ENCODE data around the gene PSEN2.

Gene PSEN2

DNA sequence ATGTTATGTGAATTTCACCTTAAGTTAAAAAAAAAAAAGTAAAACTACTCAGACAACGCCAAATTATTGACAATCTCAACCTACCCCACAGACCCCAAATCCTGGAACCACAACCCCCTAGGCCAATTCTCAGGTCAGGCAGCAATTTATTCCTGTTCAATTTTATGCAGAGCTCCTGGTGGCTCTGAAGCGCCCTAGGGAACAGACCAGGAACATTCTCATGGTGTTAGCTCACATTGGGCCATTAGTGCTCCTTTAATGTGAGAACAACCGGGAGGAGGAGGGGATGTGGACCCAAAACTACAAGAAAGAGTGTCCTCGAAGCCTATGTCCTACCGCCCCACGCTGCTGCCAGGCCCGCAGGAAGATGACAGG lies 403 bp upstream of the PSEN2 start:
- Histone ChIP-seq H3K9me2 (ENCODE audit: low read depth, low read length) (no peaks in the 10 kb centered on the region), H3K4me1 (ENCODE audit: insufficient read depth, low read length, severe bottlenecking) (peaks cover 7% of the 10 kb centered on the region), H3K4me2 (ENCODE audit: low read length) (peak overlapping the region; percentile 69), H3K9ac (ENCODE audit: low read length) (no peak overlapping the region; the same call in 1 of the 2 replicates), H3K4me3 (ENCODE audit: low read depth, low read length, poor library complexity, severe bottlenecking) (peak overlapping the region; percentile 58), H3K36me3 (ENCODE audit: insufficient read depth, low read length) (no peaks in the 10 kb centered on the region; the same call in 1 of the 2 replicates), H3K27me3 (ENCODE audit: insufficient read depth, low read length) (0 out of 2 replicates have a peak, but pooled peaks cover 17% of the 10 kb centered on the region), H3K9me3 (ENCODE audit: low read length) (0 out of 2 replicates have a peak, but pooled peaks cover 3% of the 10 kb centered on the region), H3F3A (ENCODE audit: insufficient read depth, low read length) (no peaks in the 10 kb centered on the region), H3K79me2 (ENCODE audit: insufficient read depth, low read length) (no peaks in the 10 kb centered on the region), H2AFZ (ENCODE audit: low read length) (no peak overlapping the region), H4K20me1 (ENCODE audit: insufficient read depth, low read length) (no peaks in the 10 kb centered on the region), H3K27ac (ENCODE audit: low read depth, low read length, poor library complexity, severe bottlenecking) (no peak overlapping the region)
- TF ChIP-seq, protein P1, sequence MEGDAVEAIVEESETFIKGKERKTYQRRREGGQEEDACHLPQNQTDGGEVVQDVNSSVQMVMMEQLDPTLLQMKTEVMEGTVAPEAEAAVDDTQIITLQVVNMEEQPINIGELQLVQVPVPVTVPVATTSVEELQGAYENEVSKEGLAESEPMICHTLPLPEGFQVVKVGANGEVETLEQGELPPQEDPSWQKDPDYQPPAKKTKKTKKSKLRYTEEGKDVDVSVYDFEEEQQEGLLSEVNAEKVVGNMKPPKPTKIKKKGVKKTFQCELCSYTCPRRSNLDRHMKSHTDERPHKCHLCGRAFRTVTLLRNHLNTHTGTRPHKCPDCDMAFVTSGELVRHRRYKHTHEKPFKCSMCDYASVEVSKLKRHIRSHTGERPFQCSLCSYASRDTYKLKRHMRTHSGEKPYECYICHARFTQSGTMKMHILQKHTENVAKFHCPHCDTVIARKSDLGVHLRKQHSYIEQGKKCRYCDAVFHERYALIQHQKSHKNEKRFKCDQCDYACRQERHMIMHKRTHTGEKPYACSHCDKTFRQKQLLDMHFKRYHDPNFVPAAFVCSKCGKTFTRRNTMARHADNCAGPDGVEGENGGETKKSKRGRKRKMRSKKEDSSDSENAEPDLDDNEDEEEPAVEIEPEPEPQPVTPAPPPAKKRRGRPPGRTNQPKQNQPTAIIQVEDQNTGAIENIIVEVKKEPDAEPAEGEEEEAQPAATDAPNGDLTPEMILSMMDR (IDR thresholded peaks at IDR 0.05; ENCODE audit: low read length), result no peak
- TF ChIP-seq EZH2 (IDR thresholded peaks at IDR 0.05; ENCODE audit: borderline replicate concordance, low read length), result no peak

DNA sequence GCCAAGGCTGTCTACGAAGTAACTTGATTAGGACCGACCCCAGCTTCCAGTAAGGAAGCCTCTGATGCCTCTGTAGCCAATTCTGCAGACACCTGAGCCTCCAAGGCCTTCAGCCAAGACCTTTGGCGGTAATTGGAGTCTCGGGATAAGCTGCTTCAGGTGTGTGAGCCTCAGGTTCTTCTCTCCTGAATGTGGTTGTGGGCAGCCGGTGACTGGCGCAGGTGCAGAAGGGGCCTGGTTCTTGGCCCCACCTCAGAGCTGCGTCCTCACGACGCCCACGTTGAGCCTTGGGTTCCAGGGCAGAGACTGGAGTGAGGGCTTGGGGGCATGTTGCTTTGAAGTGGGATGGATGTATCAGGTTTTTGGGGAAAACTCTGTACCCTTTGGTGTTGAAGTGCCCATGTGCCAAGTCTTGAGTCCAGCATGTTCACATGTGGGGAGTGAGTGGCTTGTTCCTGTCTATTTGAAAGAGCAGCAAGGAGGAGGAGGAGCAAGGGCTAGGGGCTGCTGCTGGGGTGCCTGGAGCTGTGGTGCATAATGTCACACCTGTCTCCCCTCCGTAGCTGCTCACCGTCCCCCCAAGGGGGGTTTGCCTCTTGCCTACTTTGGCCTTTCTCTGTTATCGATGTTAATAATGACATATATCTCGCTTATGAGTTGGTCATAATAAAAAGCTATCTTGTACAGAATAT lies 1.4 kb downstream of the PSEN2 start:
- no peaks in the 10 kb centered on the region for H4K20me1 ChIP-seq (ENCODE audit: insufficient read depth, low read length)
- H2AFZ ChIP-seq (ENCODE audit: low read length), result no peak overlapping the region
- H3K4me1 ChIP-seq (ENCODE audit: insufficient read depth, low read length, severe bottlenecking), result peaks cover 15% of the 10 kb centered on the region
- no peaks in the 10 kb centered on the region for H3F3A ChIP-seq (ENCODE audit: insufficient read depth, low read length)
- H3K4me2 ChIP-seq (ENCODE audit: low read length), result 0 out of 2 replicates have a peak overlapping the region, but pooled peaks have one; percentile 69
- TF ChIP-seq EZH2 (IDR thresholded peaks at IDR 0.05; ENCODE audit: borderline replicate concordance, low read length), result no peak
- TF ChIP-seq, protein P1 (IDR thresholded peaks at IDR 0.05; ENCODE audit: low read length), result no peak
- no peaks in the 10 kb centered on the region; the same call in 1 of the 2 replicates for H3K36me3 ChIP-seq (ENCODE audit: insufficient read depth, low read length)
- H3K9me2 ChIP-seq (ENCODE audit: low read depth, low read length), result no peaks in the 10 kb centered on the region
- H3K27me3 ChIP-seq (ENCODE audit: insufficient read depth, low read length), result 0 out of 2 replicates have a peak, but pooled peaks cover 17% of the 10 kb centered on the region
- H3K4me3 ChIP-seq (ENCODE audit: low read depth, low read length, poor library complexity, severe bottlenecking), result no peak overlapping the region
- no peak overlapping the region for H3K27ac ChIP-seq (ENCODE audit: low read depth, low read length, poor library complexity, severe bottlenecking)
- H3K9me3 ChIP-seq (ENCODE audit: low read length), result 0 out of 2 replicates have a peak, but pooled peaks cover 3% of the 10 kb centered on the region
- no peak overlapping the region for H3K9ac ChIP-seq (ENCODE audit: low read length)
- H3K79me2 ChIP-seq (ENCODE audit: insufficient read depth, low read length), result no peaks in the 10 kb centered on the region

DNA sequence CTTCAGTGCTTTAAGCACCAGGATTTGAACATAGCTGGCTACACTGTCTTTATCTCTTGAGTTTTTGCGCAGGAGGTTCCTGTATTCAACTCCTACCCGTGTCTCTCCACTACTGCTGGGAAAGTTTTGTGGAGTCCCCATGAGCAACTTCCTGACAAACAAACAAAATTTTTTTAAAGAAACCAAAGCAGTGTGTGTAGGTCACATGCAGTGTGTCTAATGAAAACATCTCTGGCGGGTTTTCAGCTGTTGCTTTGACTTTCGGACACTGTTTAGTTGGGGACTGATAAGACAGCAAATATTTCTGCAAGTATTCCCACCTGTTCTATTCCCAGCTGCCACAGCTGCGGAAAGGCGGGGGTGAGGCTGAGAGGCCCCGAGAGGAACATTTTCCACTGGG lies 2.0 kb downstream of the PSEN2 start:
- Histone ChIP-seq H2AFZ (ENCODE audit: low read length) (no peak overlapping the region), H3K27me3 (ENCODE audit: insufficient read depth, low read length) (0 out of 2 replicates have a peak, but pooled peaks cover 17% of the 10 kb centered on the region), H3K4me1 (ENCODE audit: insufficient read depth, low read length, severe bottlenecking) (peaks cover 15% of the 10 kb centered on the region), H3K27ac (ENCODE audit: low read depth, low read length, poor library complexity, severe bottlenecking) (no peak overlapping the region), H3K9ac (ENCODE audit: low read length) (no peak overlapping the region), H3K36me3 (ENCODE audit: insufficient read depth, low read length) (no peaks in the 10 kb centered on the region; the same call in 1 of the 2 replicates), H3K4me2 (ENCODE audit: low read length) (no peak overlapping the region), H3K4me3 (ENCODE audit: low read depth, low read length, poor library complexity, severe bottlenecking) (no peak overlapping the region), H4K20me1 (ENCODE audit: insufficient read depth, low read length) (no peaks in the 10 kb centered on the region), H3K9me3 (ENCODE audit: low read length) (0 out of 2 replicates have a peak, but pooled peaks cover 3% of the 10 kb centered on the region), H3K9me2 (ENCODE audit: low read depth, low read length) (no peaks in the 10 kb centered on the region), H3F3A (ENCODE audit: insufficient read depth, low read length) (no peaks in the 10 kb centered on the region), H3K79me2 (ENCODE audit: insufficient read depth, low read length) (no peaks in the 10 kb centered on the region)
- TF ChIP-seq, protein P1 (IDR thresholded peaks at IDR 0.05; ENCODE audit: low read length), result no peak
- no peak for TF ChIP-seq EZH2 (IDR thresholded peaks at IDR 0.05; ENCODE audit: borderline replicate concordance, low read length)
